ENCODE measurements around the gene LCN9.

DNA sequence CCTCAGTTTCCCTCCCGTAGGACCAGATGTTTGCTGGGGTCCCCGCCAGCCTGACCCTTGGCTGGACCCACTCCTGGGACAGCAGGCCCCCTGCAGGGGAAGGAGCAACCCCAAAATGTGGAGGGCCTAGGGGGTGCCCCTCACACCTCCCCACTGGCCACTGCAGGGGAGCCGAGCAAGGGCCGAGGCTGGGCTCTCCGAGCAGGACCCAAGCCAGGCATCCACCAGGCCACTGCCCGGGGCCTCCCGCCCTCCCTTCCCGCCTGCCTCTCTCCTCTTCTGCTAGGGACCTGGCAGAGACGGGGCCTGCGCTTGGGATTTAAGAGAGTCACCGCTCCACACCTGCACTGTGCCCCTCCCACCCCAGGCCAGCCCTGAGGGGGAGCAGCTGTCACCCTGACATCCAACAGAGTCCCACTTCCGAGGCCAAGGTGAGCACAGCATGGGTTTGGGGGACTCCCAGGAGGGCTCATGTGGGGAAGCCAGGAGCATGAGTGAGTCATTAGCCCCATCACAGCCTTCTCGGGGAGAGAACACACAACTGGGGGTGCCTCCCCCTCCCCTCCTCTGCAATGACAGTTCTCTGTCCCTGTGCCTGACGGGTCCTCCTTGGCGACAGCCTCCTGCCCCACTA, 20.4 kb downstream of the LCN9 start:
- no peak for TF ChIP-seq POLR2AphosphoS5 (IDR thresholded peaks at IDR 0.05; ENCODE audit: low read depth, low read length)
- no peak for TF ChIP-seq SIN3A (IDR thresholded peaks at IDR 0.05; ENCODE audit: borderline replicate concordance, insufficient read depth, low read length)
